Immature natural killer cell (primary cell): ENCODE data around the gene APEH. TPM values are rescaled to one million over a fixed set of nuclear protein-coding genes. Genes with fewer than 3 reads are reported as not detected.
A peak's percentile ranks its signal among the peaks of the same experiment; 100 is the strongest.
"Not testable (repeated sequence)": the region's sequence is repeated elsewhere in the genome, so short reads cannot be mapped to it uniquely, and the experiment has no call there.

Experiments used
- DNase-seq, 3 donors: peaks; one replicate each; pipeline ENCODE4 v3.0.0; 2022; ENCODE audit warnings: mixed read lengths in 1 of 3
- H3K27ac Mint-ChIP-seq, 6 donors: one replicate each; pipeline ENCODE4 v1.8.0; 2020; ENCODE audit warnings: mixed read lengths in 6 of 6, mild to moderate bottlenecking in 5 of 6, inconsistent platforms in 4 of 6, moderate library complexity in 3 of 6
- H3K27me3 Mint-ChIP-seq, 3 donors: one replicate each; pipeline ENCODE4 v1.8.0; 2020 to 2021; ENCODE audit warnings: low read depth in 3 of 3, mild to moderate bottlenecking in 3 of 3, mixed read lengths in 3 of 3, moderate library complexity in 3 of 3, inconsistent platforms in 1 of 3
- H3K36me3 Mint-ChIP-seq, 3 donors: one replicate each; pipeline ENCODE4 v1.8.0; 2020; ENCODE audit warnings: mixed read lengths in 3 of 3, inconsistent platforms in 2 of 3, mild to moderate bottlenecking in 2 of 3
- H3K4me1 Mint-ChIP-seq, 2 donors: one replicate each; pipeline ENCODE4 v1.8.0; 2020; ENCODE audit warnings: inconsistent platforms in 2 of 2, mild to moderate bottlenecking in 2 of 2, mixed read lengths in 2 of 2, moderate library complexity in 1 of 2
- H3K4me3 Mint-ChIP-seq, 5 donors: one replicate each; pipeline ENCODE4 v1.8.0; 2020; ENCODE audit warnings: mild to moderate bottlenecking in 5 of 5, mixed read lengths in 5 of 5, inconsistent platforms in 3 of 5, moderate library complexity in 3 of 5
- H3K9me3 Mint-ChIP-seq, 6 donors: one replicate each; pipeline ENCODE4 v1.8.0; 2020; ENCODE audit warnings: mild to moderate bottlenecking in 6 of 6, mixed read lengths in 6 of 6, inconsistent platforms in 4 of 6, moderate library complexity in 3 of 6
- polyA plus RNA-seq, 3 donors: library from polyadenylated mRNA; unstranded; fragments of 300-500 nt; fragmentation: Illumina TruSeq; gene quantifications; one replicate each; pipeline ENCODE4 v1.2.3, GENCODE V29; 2021

Gene APEH
- polyA plus RNA-seq, 3 donors from 2014 or later: 88.0 to 130 (median 121) TPM

DNA sequence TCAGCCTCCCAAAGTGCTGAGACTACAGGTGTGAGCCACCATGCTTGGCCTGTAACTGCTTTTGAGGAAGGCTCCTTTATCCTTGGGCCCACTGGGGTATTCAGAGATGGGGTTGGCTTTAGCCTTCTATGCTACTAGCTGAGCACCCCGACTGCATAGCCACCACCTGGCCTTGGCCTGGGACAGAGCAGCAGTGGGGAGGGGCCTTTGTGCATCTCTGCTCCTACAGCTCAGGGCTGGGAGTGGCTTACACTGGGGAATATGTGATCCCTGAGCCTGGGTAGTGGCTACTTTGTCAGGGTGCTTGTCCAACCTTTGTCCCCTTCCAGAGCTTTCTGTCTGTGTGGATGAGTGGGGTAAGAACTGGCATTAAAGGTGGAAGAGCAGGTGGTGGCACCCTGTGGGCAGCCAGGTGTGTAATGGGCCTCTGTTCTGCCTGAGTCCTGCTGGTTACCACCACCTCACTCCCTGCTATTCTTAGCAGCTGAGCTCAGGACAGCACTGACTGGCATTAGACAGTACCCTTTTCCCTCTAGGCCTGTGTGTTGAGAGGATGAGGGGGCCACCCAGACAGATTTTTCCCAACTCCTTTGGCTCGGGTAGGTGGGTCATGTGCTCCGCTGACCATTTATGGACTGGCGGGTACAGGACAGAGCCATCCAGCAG lies 21.3 kb downstream of the APEH start:
- not testable (repeated sequence) for H3K27ac Mint-ChIP-seq, H3K4me3 Mint-ChIP-seq, DNase-seq, H3K9me3 Mint-ChIP-seq, H3K36me3 Mint-ChIP-seq, H3K27me3 Mint-ChIP-seq
- peaks cover 17 to 26% of the 10 kb centered on the region in 2 donors for H3K4me1 Mint-ChIP-seq

DNA sequence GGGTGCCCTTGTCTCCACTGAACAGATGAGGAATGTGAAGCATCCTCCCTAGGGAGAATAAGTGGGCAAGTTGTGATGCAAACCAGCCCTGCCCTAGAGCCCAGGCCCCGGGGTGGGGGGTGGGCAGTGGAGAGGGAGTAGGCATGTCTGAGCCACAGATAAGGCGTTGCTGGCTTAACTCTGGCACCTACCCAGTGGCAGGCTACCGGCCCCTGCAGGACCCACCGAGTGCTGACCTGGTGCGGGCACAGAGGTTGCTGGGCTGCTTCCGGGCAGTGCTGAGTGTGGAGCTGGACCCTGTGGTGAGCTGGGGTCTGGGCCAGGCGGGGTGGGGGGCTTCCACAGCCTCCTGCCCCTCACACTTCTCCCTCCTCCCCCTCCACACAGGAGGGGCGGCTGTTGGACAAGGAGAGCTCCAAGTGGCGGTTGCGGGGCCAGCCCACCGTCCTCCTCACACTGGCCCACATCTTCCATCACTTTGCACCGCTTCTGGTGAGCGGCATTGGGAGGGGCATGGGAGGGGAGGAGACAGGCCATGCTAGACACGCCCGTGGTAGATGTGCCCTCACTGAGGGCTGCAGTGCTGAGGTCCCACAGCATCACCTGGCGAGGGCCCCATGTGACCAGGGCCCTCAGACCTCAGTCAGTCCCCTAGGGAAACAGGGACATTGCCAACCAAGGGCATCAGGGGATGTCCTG lies 25.3 kb downstream of the APEH start:
- H3K9me3 Mint-ChIP-seq: no peaks in the 10 kb centered on the region
- no peak overlapping the region for H3K27ac Mint-ChIP-seq

DNA sequence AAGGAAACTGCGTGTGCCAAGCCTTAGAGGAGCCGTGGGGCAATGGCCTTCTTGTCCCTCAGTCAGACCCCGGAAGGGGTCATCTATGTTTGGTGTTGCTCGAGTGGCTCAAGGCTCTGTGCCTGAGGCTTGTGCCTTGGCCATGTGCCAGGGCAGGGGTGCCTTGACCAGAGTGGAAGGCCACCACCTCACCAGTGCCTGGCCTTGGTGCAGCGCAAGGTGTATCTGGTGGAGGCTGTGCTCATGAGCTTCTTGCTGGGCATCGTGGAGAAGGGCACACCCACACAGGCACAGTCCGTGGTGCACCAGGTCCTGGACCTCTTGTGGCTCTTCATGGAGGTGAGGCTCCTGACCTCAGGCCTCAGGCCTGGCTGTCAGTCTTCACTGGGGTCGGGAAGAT lies 25.9 kb downstream of the APEH start:
- Mint-ChIP-seq H3K36me3 (peaks cover 0 to 3% (median 0%) of the 10 kb centered on the region in 3 donors), H3K4me3 (no peak overlapping the region), H3K9me3 (no peaks in the 10 kb centered on the region), H3K27ac (no peak overlapping the region), H3K27me3 (peaks cover 0 to 2% (median 0%) of the 10 kb centered on the region in 3 donors), H3K4me1 (peaks cover 0 to 2% of the 10 kb centered on the region in 2 donors)
- no peak for DNase-seq

More for the DNA sequence above, 25.3 kb downstream of the APEH start:
- Mint-ChIP-seq H3K27me3 (peaks cover 0 to 2% (median 0%) of the 10 kb centered on the region in 3 donors), H3K4me3 (no peak overlapping the region), H3K36me3 (peaks cover 0 to 3% (median 0%) of the 10 kb centered on the region in 3 donors), H3K4me1 (peaks cover under 1 to 2% of the 10 kb centered on the region in 2 donors)
- no peak for DNase-seq

DNA sequence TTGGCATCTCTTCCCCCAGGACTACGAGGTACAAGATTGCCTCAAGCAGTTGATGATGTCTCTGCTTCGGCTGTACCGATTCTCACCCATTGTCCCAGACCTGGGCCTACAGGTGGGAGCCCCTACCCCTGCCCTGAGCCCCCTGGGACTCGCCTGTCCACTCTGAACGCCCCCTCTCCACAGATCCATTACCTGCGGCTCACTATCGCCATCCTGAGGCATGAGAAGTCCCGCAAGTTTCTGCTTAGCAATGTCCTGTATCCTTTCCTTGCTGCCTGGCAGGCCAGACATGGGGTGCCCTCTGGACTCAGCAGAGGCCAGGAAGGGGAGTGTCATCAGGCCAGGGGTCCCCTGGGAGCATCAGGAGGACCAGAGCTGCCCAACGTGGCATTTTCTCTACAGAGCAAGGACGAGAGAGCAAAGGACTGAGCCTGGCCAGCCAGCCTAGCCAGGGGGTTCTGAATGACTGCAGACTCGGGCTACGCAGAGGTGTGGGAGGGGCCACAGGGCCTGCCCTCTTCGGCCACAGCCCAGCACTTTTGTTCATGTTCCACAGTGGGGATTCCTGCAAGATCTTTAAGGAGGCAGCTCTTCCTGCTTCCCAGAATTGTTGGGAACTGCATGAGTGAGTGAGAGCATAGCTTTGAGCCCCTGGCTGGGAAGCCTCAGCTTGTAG lies 26.4 kb downstream of the APEH start:
- H3K9me3 Mint-ChIP-seq: no peaks in the 10 kb centered on the region
- no peak overlapping the region for H3K4me3 Mint-ChIP-seq
- DNase-seq: no peak
- peaks cover 0 to 2% (median 0%) of the 10 kb centered on the region in 3 donors for H3K27me3 Mint-ChIP-seq
- peaks cover 0 to 3% (median 0%) of the 10 kb centered on the region in 3 donors for H3K36me3 Mint-ChIP-seq
- peaks cover 0 to 2% of the 10 kb centered on the region in 2 donors for H3K4me1 Mint-ChIP-seq
- no peak overlapping the region for H3K27ac Mint-ChIP-seq

DNA sequence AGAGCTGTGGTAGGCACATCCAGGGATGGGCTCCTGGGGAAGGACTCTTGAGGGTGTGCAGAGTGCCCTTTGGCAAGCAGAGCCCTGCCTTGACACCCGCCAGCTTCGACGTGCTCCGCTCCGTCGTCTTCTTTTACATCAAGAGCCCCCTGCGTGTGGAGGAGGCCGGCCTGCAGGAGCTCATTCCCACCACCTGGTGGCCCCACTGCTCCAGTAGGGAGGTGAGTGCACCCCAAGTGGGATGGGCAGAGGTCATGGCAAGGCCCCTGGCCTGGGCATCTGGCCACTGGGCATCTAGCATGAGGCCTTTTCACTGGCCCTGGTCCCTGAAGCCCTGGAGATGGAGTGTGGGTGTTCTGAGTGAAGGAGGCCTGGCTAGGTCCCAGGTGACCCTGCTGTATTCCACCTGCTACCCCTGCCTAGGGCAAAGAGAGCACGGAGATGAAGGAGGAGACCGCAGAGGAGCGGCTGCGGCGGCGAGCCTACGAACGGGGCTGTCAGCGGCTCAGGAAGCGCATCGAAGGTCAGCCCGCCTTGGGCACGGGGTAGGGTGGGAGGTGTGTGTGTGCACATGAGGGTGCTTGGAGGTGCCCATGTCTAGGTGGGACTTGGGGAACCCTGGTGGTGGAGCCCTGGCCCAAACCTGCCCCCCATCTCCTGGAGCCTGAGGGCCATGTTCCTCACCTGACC lies 27.4 kb downstream of the APEH start:
- Mint-ChIP-seq H3K9me3 (no peaks in the 10 kb centered on the region), H3K27me3 (peaks cover 0 to 2% (median 0%) of the 10 kb centered on the region in 3 donors), H3K27ac (no peak overlapping the region), H3K36me3 (peaks cover 0 to 3% (median 0%) of the 10 kb centered on the region in 3 donors), H3K4me3 (no peak overlapping the region), H3K4me1 (peaks cover 0 to 2% of the 10 kb centered on the region in 2 donors)
- DNase-seq: no peak

DNA sequence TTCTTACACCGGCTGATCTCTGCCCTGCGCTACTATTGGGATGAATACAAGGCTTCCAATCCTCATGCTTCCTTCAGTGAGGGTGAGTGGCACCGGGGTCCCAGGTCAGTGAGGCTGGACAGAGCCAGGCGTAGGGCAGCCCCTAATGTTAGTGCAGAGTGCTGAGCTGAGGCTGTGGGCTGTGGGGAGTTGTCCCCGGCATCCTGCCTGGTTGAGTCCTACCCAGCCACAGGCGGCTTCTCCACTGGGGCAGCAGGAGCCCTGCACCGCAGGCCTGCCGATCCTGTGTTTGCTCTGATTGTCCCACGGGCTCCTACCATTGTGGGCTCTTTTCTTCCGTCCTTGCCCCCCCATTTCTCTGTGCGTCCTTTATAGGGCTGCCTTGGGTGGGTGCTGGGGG lies 28.5 kb downstream of the APEH start:
- H3K9me3 Mint-ChIP-seq: no peaks in the 10 kb centered on the region
- peaks cover 2 to 5% (median 4%) of the 10 kb centered on the region in 3 donors for H3K36me3 Mint-ChIP-seq
- peaks cover 0 to under 1% (median 0%) of the 10 kb centered on the region in 3 donors for H3K27me3 Mint-ChIP-seq
- H3K4me1 Mint-ChIP-seq: peaks cover 0 to 2% of the 10 kb centered on the region in 2 donors
- no peak for DNase-seq
- no peak overlapping the region for H3K4me3 Mint-ChIP-seq
- no peak overlapping the region for H3K27ac Mint-ChIP-seq

DNA sequence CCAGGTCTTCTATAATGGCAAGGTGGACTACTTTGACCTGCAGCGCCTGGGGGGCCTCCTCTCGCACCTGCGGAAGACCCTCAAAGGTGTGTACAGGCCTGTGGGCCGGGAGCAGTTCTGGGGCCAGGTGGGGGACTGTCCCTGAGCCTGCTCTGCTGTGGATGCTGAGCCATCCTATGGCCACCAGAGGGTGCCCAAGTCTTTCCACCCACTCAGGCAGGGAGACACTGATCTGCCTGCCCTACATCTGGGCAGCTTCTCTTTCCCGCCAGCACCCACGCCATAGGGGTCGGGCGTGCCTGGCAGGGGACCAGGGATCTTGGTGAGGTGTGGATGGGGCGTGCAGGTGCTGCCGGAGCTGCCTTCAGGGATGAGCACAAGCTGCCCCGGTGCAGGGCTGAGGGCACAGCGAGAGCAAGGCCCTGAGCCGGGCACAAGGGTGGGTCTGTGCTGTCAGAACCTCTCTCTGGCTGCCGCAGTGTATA lies 29.3 kb downstream of the APEH start:
- Mint-ChIP-seq H3K4me1 (peaks cover 0 to 2% of the 10 kb centered on the region in 2 donors), H3K9me3 (no peaks in the 10 kb centered on the region), H3K36me3 (peaks cover 4 to 10% (median 4%) of the 10 kb centered on the region in 3 donors), H3K27me3 (no peaks in the 10 kb centered on the region), H3K27ac (no peak overlapping the region), H3K4me3 (no peak overlapping the region)
- peak; percentile 57 to 65 (median 60) for DNase-seq

DNA sequence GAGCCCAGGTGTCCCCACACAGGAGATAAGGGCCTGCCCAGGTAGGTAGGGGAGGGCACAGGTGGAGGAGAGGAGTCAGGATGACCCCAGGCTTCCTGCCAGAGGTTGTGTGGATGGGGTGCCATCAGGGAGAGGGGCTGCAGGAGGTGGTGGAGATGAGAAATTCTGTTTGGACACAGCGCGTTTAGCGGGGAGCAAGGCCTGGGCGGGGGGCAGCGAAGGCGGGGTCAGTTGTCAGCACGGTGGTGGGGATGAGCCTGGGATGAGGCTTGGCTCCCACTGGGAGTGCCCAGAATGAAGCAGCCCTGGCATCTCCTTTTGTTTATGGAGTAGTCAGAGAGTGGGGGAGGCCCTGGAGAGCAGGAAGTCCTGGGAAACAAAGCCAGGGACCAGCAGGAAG lies 29.8 kb downstream of the APEH start:
- H3K36me3 Mint-ChIP-seq: peaks cover 4 to 11% (median 4%) of the 10 kb centered on the region in 3 donors
- H3K4me1 Mint-ChIP-seq: peaks cover 0 to 2% of the 10 kb centered on the region in 2 donors
- no peaks in the 10 kb centered on the region for H3K9me3 Mint-ChIP-seq
- H3K27ac Mint-ChIP-seq: peak overlapping the region in 1 of 6 donors; percentile 28
- no peak for DNase-seq
- no peaks in the 10 kb centered on the region for H3K27me3 Mint-ChIP-seq
- H3K4me3 Mint-ChIP-seq: no peak overlapping the region

DNA sequence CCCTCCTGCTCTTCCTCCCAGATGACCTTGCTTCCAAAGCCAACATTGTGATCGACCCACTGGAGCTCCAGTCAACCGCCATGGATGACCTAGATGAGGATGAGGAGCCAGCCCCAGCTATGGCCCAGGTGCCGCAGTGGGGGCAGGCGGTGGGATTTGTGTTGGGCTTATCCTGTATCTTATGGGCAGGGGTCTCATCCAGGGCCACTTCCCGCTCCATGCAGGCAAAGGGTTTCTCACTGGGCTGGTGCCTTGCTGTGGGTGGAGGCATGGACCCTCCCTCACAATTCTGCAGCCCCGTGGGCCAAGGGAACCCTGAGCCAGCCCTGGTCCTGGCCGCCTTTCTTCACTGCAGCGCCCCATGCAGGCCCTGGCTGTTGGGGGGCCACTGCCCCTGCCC lies 30.5 kb downstream of the APEH start:
- Mint-ChIP-seq H3K27ac (no peak overlapping the region), H3K36me3 (peaks cover 4 to 11% (median 4%) of the 10 kb centered on the region in 3 donors), H3K9me3 (no peaks in the 10 kb centered on the region), H3K4me1 (peaks cover 0 to 2% of the 10 kb centered on the region in 2 donors), H3K27me3 (no peaks in the 10 kb centered on the region), H3K4me3 (no peak overlapping the region)
- no peak for DNase-seq

DNA sequence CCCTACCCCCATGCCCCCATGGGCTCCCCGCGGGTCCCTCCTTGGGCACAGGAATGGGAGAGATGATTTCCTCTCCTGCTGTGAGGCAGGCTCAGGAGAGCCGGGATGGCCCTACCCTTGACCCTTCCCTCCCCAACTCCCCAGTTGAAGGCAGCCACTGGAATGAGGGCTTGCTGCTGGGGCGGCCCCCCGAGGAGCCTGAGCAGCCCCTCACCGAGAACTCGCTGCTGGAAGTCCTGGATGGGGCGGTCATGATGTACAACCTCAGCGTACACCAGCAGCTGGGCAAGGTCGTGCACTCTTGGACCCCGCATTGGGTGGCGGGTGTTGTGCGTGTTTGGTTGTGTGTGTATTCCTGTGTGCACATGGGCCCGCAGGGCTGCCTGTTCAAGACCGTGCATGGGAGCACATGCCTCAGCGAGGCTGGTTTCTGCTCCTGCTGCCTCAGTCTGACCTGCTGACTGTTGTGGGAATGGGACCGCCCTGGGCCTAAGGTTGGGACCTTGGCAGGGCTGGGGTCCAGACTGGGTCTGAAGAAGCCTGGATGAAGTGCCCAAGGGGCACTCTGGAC lies 31.3 kb downstream of the APEH start:
- Mint-ChIP-seq H3K27me3 (no peaks in the 10 kb centered on the region), H3K36me3 (peaks cover 4 to 11% (median 4%) of the 10 kb centered on the region in 3 donors), H3K4me3 (no peak overlapping the region), H3K27ac (no peak overlapping the region), H3K9me3 (no peaks in the 10 kb centered on the region), H3K4me1 (peaks cover 0 to 2% of the 10 kb centered on the region in 2 donors)
- no peak for DNase-seq

DNA sequence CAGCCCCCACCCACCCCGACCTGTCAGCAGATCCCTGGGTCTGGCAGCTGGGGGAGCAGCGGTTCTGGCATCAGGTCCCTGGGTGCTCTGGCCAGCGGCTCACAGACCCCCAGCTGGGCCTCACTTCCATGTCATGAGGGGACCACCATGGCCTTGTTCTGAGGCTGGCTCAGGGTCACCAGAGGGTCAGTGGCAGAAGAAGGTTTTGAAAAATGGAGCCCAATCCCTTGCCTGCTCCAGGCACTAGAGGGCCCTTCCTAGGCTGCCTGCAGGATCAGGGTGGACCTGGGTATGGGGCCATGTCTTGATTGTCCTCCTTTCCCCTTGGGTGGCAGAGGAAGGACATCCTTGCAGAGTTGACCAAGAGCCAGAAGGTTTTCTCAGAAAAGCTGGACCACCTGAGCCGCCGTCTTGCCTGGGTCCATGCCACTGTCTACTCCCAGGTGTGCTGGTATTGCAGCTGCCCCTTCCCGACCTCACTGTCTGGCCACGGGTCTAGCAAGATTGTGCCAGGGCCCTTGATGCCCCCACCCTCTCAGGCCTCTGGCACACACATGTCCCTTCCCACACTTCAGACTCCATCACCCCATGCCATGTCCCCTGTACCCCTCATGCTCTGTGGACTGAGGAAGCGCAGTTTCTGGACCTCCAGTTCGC lies 32.4 kb downstream of the APEH start:
- Mint-ChIP-seq H3K9me3 (no peaks in the 10 kb centered on the region), H3K27me3 (no peaks in the 10 kb centered on the region), H3K36me3 (peaks cover 4 to 11% (median 4%) of the 10 kb centered on the region in 3 donors), H3K27ac (peak overlapping the region in 2 of 6 donors; percentile 8 to 34), H3K4me3 (no peak overlapping the region), H3K4me1 (peaks cover 5 to 11% of the 10 kb centered on the region in 2 donors)
- no peak for DNase-seq

DNA sequence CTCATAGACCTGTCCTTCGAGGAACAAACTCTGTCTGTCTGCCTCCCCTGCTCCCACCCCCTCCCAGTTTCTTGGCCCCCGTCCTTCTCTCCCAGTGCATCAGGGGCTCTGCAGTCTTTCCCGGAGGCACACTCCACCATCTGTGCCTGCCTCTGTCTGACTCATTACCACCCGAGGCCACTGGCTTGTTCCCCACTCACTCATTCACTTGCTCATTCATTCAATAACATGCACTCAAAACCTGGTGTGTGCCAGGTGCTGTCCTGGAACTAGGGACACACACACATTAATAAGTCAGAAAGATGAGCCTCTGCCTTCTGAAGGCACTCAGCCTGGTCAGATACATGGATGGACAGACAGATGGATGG lies 32.9 kb downstream of the APEH start:
- DNase-seq: no peak

DNA sequence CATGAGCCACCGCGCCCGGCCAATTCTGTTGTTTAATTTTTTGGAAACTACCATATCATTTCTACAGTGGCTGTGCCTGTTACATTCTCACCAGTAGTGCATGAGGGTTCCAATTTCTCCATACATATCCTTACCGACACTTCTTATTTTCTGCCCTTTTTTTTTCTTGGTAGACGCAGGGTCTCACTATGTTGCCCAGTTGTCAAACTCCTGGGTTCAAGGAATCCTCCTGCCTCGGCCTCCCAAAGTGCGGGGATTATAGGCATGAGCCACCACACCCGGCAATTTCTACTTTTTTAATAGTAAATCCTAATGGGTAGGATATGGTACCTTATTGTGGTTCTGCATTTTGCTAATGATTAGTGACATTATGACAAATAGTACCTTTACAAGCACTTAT lies 35.7 kb downstream of the APEH start:
- Mint-ChIP-seq H3K4me3 (no peak overlapping the region), H3K36me3 (peaks cover 4 to 8% (median 4%) of the 10 kb centered on the region in 3 donors), H3K27me3 (no peaks in the 10 kb centered on the region), H3K4me1 (peaks cover 22 to 28% of the 10 kb centered on the region in 2 donors), H3K9me3 (no peaks in the 10 kb centered on the region), H3K27ac (no peak overlapping the region)
- DNase-seq: no peak

More for the DNA sequence above, 32.9 kb downstream of the APEH start:
- Mint-ChIP-seq H3K4me3 (no peak overlapping the region), H3K9me3 (no peaks in the 10 kb centered on the region), H3K27ac (peak overlapping the region in 1 of 6 donors; percentile 34), H3K27me3 (no peaks in the 10 kb centered on the region), H3K36me3 (peaks cover 4 to 11% (median 4%) of the 10 kb centered on the region in 3 donors), H3K4me1 (peaks cover 9 to 16% of the 10 kb centered on the region in 2 donors)
